ENCODE results near the gene PYCR2.

DNA sequence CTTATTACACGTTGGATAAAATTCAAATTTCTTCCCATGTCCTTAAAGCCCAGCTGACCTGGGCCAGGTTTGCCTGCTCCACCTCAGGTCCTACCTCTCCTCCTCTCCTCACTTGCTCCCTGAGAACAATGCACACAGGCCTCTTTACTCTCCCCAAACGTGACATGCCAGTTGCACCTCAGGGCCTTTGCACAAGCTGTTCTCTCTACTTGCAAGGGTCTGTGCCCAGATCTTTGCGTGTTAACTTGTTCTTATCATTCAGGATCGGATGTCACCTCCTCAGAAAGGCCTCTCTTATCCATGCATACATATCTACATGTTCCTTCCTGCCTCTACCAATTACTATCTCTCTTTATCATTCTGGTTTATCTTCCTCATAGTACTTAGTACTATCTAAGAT, 20.4 kb downstream of the PYCR2 start:
- TF ChIP-seq, protein P1, sequence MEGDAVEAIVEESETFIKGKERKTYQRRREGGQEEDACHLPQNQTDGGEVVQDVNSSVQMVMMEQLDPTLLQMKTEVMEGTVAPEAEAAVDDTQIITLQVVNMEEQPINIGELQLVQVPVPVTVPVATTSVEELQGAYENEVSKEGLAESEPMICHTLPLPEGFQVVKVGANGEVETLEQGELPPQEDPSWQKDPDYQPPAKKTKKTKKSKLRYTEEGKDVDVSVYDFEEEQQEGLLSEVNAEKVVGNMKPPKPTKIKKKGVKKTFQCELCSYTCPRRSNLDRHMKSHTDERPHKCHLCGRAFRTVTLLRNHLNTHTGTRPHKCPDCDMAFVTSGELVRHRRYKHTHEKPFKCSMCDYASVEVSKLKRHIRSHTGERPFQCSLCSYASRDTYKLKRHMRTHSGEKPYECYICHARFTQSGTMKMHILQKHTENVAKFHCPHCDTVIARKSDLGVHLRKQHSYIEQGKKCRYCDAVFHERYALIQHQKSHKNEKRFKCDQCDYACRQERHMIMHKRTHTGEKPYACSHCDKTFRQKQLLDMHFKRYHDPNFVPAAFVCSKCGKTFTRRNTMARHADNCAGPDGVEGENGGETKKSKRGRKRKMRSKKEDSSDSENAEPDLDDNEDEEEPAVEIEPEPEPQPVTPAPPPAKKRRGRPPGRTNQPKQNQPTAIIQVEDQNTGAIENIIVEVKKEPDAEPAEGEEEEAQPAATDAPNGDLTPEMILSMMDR (IDR thresholded peaks at IDR 0.05; ENCODE audit: insufficient read depth, low read length, poor library complexity, severe bottlenecking), result no peak
- TF ChIP-seq EZH2phosphoT487 (conservative IDR thresholded peaks at IDR 0.05; ENCODE audit: low read length), result no peak

Measured in SU-DHL-6 (cell line).